ENCODE measurements around the gene SEMA4A. TPM values are rescaled to one million over a fixed set of nuclear protein-coding genes. Genes with fewer than 3 reads are reported as not detected.
A peak's percentile ranks its signal among the peaks of the same experiment; 100 is the strongest.
"Not testable (repeated sequence)": the region's sequence is repeated elsewhere in the genome, so short reads cannot be mapped to it uniquely, and the experiment has no call there.

The SEMA4A gene
- total RNA-seq, 2 donors from 2014 or later = 21.7 to 58.1 TPM

DNA sequence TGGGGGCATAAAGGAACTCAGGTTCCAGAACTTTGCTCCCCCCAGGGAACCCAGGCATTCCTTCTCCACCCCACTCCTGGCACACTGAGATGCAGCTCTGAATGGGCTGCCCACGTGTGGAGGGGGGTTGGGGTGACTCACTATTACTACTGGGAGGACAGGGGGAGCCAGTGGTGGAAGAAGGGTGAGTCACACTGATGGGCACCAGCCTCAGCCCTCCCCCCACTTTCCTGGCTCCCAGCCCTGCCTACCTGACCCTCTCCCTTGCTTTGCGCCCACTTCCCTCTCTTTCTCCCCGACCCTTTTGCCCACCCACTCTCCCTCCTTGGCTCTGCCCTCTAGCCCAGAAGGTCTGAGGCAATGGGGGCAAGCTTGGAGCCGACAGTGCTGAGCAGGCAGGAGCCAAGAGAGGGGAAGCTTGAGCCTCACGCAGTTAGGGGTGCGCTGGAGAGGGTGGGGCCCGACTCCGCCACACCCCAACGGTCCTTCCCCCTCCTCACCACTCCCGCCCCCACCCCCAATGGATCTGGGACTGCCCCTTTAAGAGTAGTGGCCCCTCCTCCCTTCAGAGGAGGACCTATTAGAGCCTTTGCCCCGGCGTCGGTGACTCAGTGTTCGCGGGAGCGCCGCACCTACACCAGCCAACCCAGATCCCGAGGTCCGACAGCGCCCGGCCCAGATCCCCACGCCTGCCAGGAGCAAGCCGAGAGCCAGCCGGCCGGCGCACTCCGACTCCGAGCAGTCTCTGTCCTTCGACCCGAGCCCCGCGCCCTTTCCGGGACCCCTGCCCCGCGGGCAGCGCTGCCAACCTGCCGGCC, 39.1 kb upstream of the SEMA4A start, which contains the start of gene LMNA:
Gene LMNA (plus strand): TSS at position 611 of the 818 bp plus-strand sequence. CDS start 208 bp downstream, outside the sequence.
- peaks cover 5% of the 10 kb centered on the region for H3K36me3 Mint-ChIP-seq (ENCODE audit: low read depth)
- H3K9me3 ChIP-seq (ENCODE audit: control insufficient read depth, low read length, poor library complexity, severe bottlenecking) = no peaks in the 10 kb centered on the region
- DNase-seq = peak; percentile 74 to 84 (median 74)
- peak within 1 kb of the TSS; percentile 93 for H3K4me3 Mint-ChIP-seq
- H3K27me3 Mint-ChIP-seq = no peaks in the 10 kb centered on the region
- peak; percentile 82 for ATAC-seq
- peak within 1 kb of the TSS; percentile 100 for H3K27ac Mint-ChIP-seq
- peaks cover 35% of the 10 kb centered on the region for H3K4me1 Mint-ChIP-seq

DNA sequence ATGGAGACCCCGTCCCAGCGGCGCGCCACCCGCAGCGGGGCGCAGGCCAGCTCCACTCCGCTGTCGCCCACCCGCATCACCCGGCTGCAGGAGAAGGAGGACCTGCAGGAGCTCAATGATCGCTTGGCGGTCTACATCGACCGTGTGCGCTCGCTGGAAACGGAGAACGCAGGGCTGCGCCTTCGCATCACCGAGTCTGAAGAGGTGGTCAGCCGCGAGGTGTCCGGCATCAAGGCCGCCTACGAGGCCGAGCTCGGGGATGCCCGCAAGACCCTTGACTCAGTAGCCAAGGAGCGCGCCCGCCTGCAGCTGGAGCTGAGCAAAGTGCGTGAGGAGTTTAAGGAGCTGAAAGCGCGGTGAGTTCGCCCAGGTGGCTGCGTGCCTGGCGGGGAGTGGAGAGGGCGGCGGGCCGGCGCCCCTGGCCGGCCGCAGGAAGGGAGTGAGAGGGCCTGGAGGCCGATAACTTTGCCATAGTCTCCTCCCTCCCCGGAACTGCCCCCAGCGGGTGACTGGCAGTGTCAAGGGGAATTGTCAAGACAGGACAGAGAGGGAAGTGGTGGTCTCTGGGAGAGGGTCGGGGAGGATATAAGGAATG, 38.4 kb upstream of the SEMA4A start:
- DNase-seq (no peak), ATAC-seq (no peak)
- H3K4me3 Mint-ChIP-seq = peak overlapping the region; percentile 93
- no peaks in the 10 kb centered on the region for H3K27me3 Mint-ChIP-seq
- H3K27ac Mint-ChIP-seq = peak overlapping the region; percentile 100
- H3K9me3 ChIP-seq (ENCODE audit: control insufficient read depth, low read length, poor library complexity, severe bottlenecking) = no peaks in the 10 kb centered on the region
- H3K36me3 Mint-ChIP-seq (ENCODE audit: low read depth) = peaks cover 5% of the 10 kb centered on the region
- H3K4me1 Mint-ChIP-seq = peaks cover 37% of the 10 kb centered on the region

DNA sequence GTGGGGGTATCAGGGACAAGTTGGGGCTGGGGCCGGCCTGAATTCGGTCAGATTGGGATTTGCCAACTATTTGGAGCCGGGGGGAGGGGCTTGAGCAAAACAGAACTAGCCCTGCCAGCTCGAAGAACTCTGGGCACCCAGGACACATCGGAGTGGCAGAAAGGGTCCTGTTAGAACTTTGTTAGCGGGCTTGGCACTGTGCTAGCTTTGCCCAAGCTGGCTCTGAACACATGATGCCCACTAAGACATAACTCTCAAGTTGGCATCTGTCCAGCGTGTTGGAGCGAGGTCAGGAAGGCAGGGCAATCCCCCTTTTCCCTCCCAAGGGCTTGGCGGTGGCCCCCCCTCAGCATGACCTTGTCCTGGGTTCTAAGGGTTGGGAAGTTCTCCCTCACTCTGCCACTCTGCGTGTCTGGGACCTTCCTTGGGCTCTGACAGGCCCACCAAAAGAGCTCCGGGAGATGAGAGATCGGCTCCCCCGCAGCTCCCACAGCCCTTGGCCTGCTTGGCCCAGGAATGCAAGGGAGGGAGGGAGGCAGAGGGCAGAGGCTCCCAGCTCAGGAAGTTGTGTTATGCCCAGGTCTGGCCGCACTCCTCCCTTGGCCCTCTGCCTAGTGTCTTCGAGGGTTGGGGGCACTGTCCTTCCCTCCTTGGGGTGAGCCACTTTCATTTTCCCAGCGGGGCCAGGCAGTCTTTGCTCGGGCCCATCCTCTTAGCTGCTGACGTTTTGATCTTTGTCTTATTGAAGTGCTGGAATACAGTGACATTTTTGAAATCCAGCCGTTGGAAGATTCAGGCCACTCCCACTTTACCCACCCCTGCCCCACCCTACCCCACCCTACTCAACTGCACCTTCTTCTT, 37.6 kb upstream of the SEMA4A start:
- Mint-ChIP-seq H3K4me1 (peaks cover 42% of the 10 kb centered on the region), H3K27me3 (no peaks in the 10 kb centered on the region), H3K27ac (peak overlapping the region; percentile 100), H3K36me3 (ENCODE audit: low read depth) (peaks cover 5% of the 10 kb centered on the region), H3K4me3 (peak overlapping the region; percentile 93)
- DNase-seq (no peak), ATAC-seq (no peak)
- H3K9me3 ChIP-seq (ENCODE audit: control insufficient read depth, low read length, poor library complexity, severe bottlenecking) = no peaks in the 10 kb centered on the region

DNA sequence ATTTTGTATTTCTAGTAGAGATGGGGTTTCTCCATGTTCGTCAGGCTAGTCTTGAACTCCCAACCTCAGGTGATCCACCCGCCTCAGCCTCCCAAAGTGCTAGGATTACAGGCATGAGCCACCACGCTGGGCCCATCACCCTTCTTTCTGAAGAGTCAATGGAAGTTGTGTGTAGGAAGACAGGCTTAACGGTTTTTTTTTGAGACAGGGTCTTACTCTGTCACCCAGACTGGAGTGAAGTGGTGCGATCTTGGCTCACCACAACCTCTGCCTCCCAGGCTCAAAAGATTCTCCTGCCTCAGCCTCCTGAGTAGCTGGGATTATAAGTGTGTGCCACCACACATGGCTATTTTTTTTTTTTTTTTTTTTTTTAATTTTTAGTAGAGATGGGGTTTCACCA, 36.7 kb upstream of the SEMA4A start:
- H3K4me1 Mint-ChIP-seq = peaks cover 42% of the 10 kb centered on the region
- not testable (repeated sequence) for H3K36me3 Mint-ChIP-seq (ENCODE audit: low read depth); H3K9me3 ChIP-seq (ENCODE audit: control insufficient read depth, low read length, poor library complexity, severe bottlenecking); ATAC-seq; DNase-seq; H3K27me3 Mint-ChIP-seq
- H3K27ac Mint-ChIP-seq = peak overlapping the region; percentile 100
- peak overlapping the region; percentile 93 for H3K4me3 Mint-ChIP-seq

DNA sequence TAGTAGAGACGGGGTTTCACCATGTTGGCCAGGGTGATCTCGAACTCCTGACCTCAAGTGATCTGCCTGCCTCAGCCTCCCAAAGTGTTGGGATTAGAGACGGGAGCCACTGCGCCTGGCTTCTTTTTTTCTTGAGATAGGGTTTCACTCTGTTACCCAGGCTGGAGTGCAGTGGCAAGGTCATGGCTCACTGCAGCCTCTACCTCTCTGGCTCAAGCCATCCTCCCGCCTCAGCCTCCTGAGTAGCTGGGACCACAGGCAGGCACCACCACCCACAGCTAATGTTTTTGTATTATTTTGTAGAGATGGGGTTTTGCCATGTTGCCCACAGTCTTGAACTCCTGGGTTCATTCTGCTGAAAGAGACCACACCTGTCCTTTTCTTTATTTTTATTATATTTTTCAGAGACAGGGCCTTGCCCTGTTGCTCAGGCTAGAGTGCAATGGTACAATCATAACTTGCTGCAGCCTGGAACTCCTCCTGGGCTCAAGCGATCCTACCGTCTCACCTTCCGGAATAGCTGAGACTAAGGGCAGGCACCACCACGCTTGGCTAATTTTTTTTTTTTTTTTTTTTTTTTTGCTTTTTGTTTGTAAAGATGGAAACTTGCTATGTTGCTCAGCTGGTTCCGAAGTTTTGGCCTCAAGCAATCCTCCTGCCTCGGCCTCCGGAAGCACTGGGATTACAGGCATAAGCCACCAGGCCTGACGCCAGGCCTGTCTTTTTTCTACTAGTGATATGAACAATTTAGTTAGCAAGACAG, 35.8 kb upstream of the SEMA4A start:
- no peak for DNase-seq
- H3K9me3 ChIP-seq (ENCODE audit: control insufficient read depth, low read length, poor library complexity, severe bottlenecking) = no peaks in the 10 kb centered on the region
- peak overlapping the region; percentile 93 for H3K4me3 Mint-ChIP-seq
- ATAC-seq = no peak
- peaks cover 46% of the 10 kb centered on the region for H3K4me1 Mint-ChIP-seq
- H3K36me3 Mint-ChIP-seq (ENCODE audit: low read depth) = peaks cover 5% of the 10 kb centered on the region
- peak overlapping the region; percentile 100 for H3K27ac Mint-ChIP-seq
- H3K27me3 Mint-ChIP-seq = no peaks in the 10 kb centered on the region

DNA sequence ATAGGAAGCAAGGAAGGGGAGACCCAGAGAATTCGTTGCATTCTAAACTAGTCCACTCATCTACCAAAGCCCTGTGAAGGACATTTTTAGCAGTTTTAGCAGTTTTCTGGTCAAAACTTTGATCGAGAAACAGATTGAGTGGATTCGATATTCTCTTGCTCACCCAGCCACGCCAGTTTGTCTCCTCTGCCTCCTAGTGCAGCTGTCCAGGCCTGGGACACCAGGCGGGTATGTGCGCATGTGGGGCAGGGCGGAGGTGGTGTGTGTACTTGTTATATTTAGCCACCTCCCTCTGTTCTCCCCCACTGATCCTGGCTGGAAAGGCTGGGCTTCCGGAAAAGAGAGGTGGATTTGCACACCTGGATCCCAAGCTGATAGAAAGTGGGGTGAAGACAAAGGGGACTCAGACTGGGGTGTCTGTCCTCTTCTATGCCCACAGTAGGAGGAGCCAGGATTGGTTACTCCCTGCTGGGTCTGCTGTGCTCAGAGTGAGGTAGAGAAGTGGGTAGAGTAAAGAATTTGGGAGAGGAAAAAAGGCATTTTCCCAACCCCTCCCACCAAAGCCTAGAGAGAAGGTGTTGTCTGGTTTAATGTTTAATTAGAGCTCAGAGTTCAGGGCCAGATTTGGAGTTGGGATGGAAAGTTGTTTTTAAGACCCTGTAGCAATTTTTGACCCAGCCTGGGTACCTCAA, 35.1 kb upstream of the SEMA4A start:
- H3K4me3 Mint-ChIP-seq = peak overlapping the region; percentile 79
- H3K27me3 Mint-ChIP-seq = no peaks in the 10 kb centered on the region
- peak overlapping the region; percentile 100 for H3K27ac Mint-ChIP-seq

DNA sequence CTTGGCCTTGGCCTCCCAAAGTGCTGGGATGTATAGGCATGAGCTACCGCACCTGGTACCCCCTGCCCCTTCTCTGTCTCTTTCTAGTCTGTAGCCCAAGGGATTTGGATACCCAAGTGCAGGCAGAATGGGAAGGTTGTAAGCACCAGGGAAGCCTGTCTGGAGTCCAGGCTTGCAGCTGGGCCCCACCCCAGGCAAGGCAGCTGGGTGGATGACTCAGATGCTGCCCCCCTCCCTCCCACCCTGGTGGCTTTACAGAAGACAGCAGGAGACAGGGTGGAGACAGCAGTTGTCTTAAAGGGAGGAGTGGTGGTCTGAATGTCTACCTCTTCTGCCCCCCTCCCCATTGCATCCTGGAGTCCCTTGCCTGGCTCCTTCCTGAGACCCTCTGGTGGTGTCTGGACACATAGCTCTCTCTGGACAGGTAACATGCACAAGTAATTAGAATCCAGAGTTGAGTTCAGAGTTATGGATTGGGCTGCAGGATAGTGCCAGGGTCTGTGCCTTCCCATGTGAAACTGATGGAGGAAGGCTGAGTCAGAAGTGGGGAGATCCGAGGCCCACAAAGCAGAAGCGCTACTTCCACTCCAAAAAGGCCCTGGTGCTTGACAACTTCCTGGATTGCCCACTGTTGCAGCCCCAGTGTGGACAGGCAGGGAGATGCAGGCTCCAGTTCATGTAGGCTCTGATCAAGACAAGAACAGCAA, 33.7 kb upstream of the SEMA4A start:
- Mint-ChIP-seq H3K27me3 (no peaks in the 10 kb centered on the region), H3K4me1 (peaks cover 49% of the 10 kb centered on the region), H3K36me3 (ENCODE audit: low read depth) (peaks cover 3% of the 10 kb centered on the region), H3K4me3 (peak overlapping the region; percentile 79), H3K27ac (peak overlapping the region; percentile 100)
- peak in 1 of 3 donors; percentile 38 for DNase-seq
- H3K9me3 ChIP-seq (ENCODE audit: control insufficient read depth, low read length, poor library complexity, severe bottlenecking) = no peaks in the 10 kb centered on the region
- ATAC-seq = no peak

More for the DNA sequence above, 35.1 kb upstream of the SEMA4A start:
- DNase-seq = no peak
- H3K4me1 Mint-ChIP-seq = peaks cover 49% of the 10 kb centered on the region
- H3K36me3 Mint-ChIP-seq (ENCODE audit: low read depth) = peaks cover 5% of the 10 kb centered on the region
- ATAC-seq = no peak
- H3K9me3 ChIP-seq (ENCODE audit: control insufficient read depth, low read length, poor library complexity, severe bottlenecking) = no peaks in the 10 kb centered on the region

DNA sequence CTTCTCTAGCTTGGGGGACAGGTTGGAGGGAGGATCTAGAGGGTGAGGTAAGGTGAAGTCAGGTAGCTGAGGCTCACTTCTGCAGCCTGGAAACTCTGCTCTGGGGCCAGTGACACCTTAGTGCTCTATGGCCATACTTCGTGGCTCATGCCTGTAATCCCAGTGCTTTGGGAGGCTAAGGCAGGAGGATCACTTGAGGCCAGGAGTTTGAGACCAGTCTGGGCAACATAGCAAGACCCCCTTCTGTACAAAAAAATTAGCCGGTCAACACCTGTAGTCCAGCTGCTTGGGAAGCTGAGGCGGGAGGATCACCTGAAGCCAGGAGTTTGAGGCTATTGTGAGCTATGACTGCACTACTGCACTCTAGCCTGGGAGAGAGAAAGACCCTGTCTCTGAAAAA, 33.1 kb upstream of the SEMA4A start:
- no peaks in the 10 kb centered on the region for H3K27me3 Mint-ChIP-seq
- H3K36me3 Mint-ChIP-seq (ENCODE audit: low read depth) = peaks cover 3% of the 10 kb centered on the region
- ATAC-seq (no peak), DNase-seq (no peak)
- peak overlapping the region; percentile 98 for H3K27ac Mint-ChIP-seq
- H3K4me3 Mint-ChIP-seq = peak overlapping the region; percentile 75
- no peaks in the 10 kb centered on the region for H3K9me3 ChIP-seq (ENCODE audit: control insufficient read depth, low read length, poor library complexity, severe bottlenecking)
- peaks cover 54% of the 10 kb centered on the region for H3K4me1 Mint-ChIP-seq

DNA sequence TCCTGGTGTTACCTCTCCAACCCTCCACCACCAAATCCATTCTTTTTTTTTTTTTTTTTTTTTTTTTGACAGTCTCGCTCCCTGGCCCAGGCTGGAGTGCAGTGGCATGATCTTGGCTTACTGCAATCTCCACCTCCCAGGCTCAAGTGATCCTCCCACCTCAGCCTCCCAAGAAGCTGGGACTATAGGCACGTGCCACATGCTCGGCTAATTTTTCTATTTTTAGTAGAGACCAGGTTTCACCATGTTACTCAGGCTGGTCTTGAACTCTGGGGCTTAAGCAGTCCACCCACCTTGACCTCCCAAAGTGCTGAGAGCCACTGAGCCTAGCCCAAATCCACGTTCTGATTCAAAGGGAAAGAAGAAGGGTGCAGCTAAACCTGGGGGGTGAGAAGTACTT, 32.4 kb upstream of the SEMA4A start:
- H3K27me3 Mint-ChIP-seq = not testable (repeated sequence)
- Mint-ChIP-seq H3K27ac (peak overlapping the region; percentile 98), H3K4me3 (peak overlapping the region; percentile 69)

DNA sequence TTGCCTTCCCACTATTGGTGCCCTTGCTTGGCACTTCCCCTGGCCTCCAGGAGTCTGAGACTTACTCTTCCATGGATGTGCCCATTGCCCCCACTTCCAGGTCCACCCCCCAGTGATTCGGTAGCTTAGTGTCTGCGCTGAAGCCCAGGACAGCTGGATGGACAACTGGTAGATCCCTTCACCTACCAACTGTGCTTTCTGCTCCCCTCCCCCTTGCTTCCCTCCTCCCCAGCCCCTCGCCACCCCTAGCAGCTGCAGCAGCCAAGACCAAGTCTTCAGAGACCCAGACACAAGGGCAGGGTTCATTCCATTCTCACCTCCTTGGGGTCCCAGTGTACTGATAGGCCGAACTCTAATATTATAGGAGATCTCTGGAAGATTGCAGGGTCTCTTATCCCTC, 31.9 kb upstream of the SEMA4A start:
- no peak for ATAC-seq
- no peaks in the 10 kb centered on the region for H3K9me3 ChIP-seq (ENCODE audit: control insufficient read depth, low read length, poor library complexity, severe bottlenecking)
- peak overlapping the region; percentile 69 for H3K4me3 Mint-ChIP-seq
- no peak for DNase-seq
- no peaks in the 10 kb centered on the region for H3K27me3 Mint-ChIP-seq
- H3K27ac Mint-ChIP-seq = peak overlapping the region; percentile 98
- peaks cover 57% of the 10 kb centered on the region for H3K4me1 Mint-ChIP-seq
- peaks cover 3% of the 10 kb centered on the region for H3K36me3 Mint-ChIP-seq (ENCODE audit: low read depth)

More for the DNA sequence above, 32.4 kb upstream of the SEMA4A start:
- DNase-seq; H3K36me3 Mint-ChIP-seq (ENCODE audit: low read depth); H3K9me3 ChIP-seq (ENCODE audit: control insufficient read depth, low read length, poor library complexity, severe bottlenecking); ATAC-seq: not testable (repeated sequence)
- peaks cover 56% of the 10 kb centered on the region for H3K4me1 Mint-ChIP-seq

DNA sequence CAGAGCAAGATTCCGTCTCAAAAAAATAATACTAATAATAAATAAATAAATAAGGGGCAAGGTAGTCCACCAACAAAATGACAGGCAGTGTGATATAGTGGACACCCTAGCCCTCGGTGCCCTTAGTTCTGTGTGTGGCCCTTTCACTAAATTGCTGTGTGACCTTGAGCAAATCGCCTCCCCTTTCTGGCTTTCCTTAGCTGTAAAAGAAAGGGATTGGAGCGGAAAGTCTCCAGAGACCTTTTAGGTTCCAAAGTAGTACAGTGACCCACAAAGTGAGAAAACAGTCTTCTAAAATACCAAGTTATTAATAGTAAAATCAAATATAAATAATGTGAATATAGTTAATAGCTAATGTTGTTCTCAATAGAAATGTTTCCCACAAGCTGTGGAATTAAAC, 31.3 kb upstream of the SEMA4A start:
- peak overlapping the region; percentile 98 for H3K27ac Mint-ChIP-seq
- DNase-seq (no peak), ATAC-seq (no peak)
- H3K27me3 Mint-ChIP-seq = no peaks in the 10 kb centered on the region
- H3K9me3 ChIP-seq (ENCODE audit: control insufficient read depth, low read length, poor library complexity, severe bottlenecking) = no peaks in the 10 kb centered on the region
- peaks cover 59% of the 10 kb centered on the region for H3K4me1 Mint-ChIP-seq
- peak overlapping the region; percentile 76 for H3K4me3 Mint-ChIP-seq
- peaks cover 3% of the 10 kb centered on the region for H3K36me3 Mint-ChIP-seq (ENCODE audit: low read depth)
